Measurements from ENCODE around the gene B3GNT4.
"Not testable (repeated sequence)": the region's sequence is repeated elsewhere in the genome, so short reads cannot be mapped to it uniquely, and the experiment has no call there.

B3GNT4 gene

GRCh38 chr12:122203301-122204166 lies at the start of gene B3GNT4:
TSS of gene B3GNT4 (plus strand) at chr12:122203709. CDS start at chr12:122204619, 910 bp downstream.
- DNase-seq (ENCODE audit: low spot score) (peak; percentile 63), FAIRE-seq (no peak)

GRCh38 chr12:122155705-122156104 lies 47.8 kb upstream of the B3GNT4 start:
- FAIRE-seq = no peak
- no peak for DNase-seq (ENCODE audit: low spot score)

- FAIRE-seq (no peak), DNase-seq (ENCODE audit: low spot score) (no peak)
Measured at GRCh38 chr12:122158700-122159285, 44.7 kb upstream of the B3GNT4 start.

- no peak for FAIRE-seq
Measured at GRCh38 chr12:122159882-122160281, 43.6 kb upstream of the B3GNT4 start.

GRCh38 chr12:122160761-122161160 lies 42.7 kb upstream of the B3GNT4 start:
- DNase-seq (ENCODE audit: low spot score) = no peak
- FAIRE-seq = no peak

More at GRCh38 chr12:122159882-122160281, 43.6 kb upstream of the B3GNT4 start:
- DNase-seq (ENCODE audit: low spot score) = no peak

- DNase-seq (ENCODE audit: low spot score) (no peak), FAIRE-seq (no peak)
Measured at GRCh38 chr12:122161682-122162081, 41.8 kb upstream of the B3GNT4 start.

- no peak for FAIRE-seq
- no peak for DNase-seq (ENCODE audit: low spot score)
Measured at GRCh38 chr12:122162976-122163375, 40.5 kb upstream of the B3GNT4 start.

GRCh38 chr12:122166422-122167349 lies 36.8 kb upstream of the B3GNT4 start:
- FAIRE-seq (no peak), DNase-seq (ENCODE audit: low spot score) (no peak)

- FAIRE-seq = no peak
- no peak for DNase-seq (ENCODE audit: low spot score)
Measured at GRCh38 chr12:122167356-122167925, 36.1 kb upstream of the B3GNT4 start.

GRCh38 chr12:122168492-122168891 lies 35.0 kb upstream of the B3GNT4 start:
- no peak for FAIRE-seq
- no peak for DNase-seq (ENCODE audit: low spot score)

- DNase-seq (ENCODE audit: low spot score) = no peak
- no peak for FAIRE-seq
Measured at GRCh38 chr12:122171399-122171798, 32.1 kb upstream of the B3GNT4 start.

GRCh38 chr12:122172262-122172939 lies 31.1 kb upstream of the B3GNT4 start:
- DNase-seq (ENCODE audit: low spot score) (no peak), FAIRE-seq (no peak)

GRCh38 chr12:122174155-122174845 lies 29.2 kb upstream of the B3GNT4 start, which contains the start of gene IL31:
TSS of gene IL31 (minus strand) at chr12:122174221. CDS start at chr12:122174172, 49 bp downstream.
- FAIRE-seq (no peak), DNase-seq (ENCODE audit: low spot score) (no peak)

- DNase-seq (ENCODE audit: low spot score); FAIRE-seq: not testable (repeated sequence)
Measured at GRCh38 chr12:122176473-122176872, 27.0 kb upstream of the B3GNT4 start.

- DNase-seq (ENCODE audit: low spot score) (no peak), FAIRE-seq (no peak)
Measured at GRCh38 chr12:122182887-122183587, 20.5 kb upstream of the B3GNT4 start, which contains the start of gene LRRC43. TSS of gene LRRC43 (plus strand) at chr12:122183123. CDS start at chr12:122183145, 22 bp downstream.

- no peak for DNase-seq (ENCODE audit: low spot score)
- no peak for FAIRE-seq
Measured at GRCh38 chr12:122183588-122183940, 19.9 kb upstream of the B3GNT4 start.

- FAIRE-seq (no peak), DNase-seq (ENCODE audit: low spot score) (no peak)
Measured at GRCh38 chr12:122184517-122184916, 19.0 kb upstream of the B3GNT4 start.

GRCh38 chr12:122185079-122185478 lies 18.4 kb upstream of the B3GNT4 start:
- no peak for DNase-seq (ENCODE audit: low spot score)
- no peak for FAIRE-seq

GRCh38 chr12:122185494-122186082 lies 17.9 kb upstream of the B3GNT4 start:
- no peak for FAIRE-seq
- no peak for DNase-seq (ENCODE audit: low spot score)
